Endothelial cell (in vitro differentiated cells): ENCODE measurements around the gene LARP6. TPM values are rescaled to one million over a fixed set of nuclear protein-coding genes. Genes with fewer than 3 reads are reported as not detected.

ENCODE experiments used
- DNase-seq: peaks from one replicate; pipeline ENCODE4 v3.0.0; 2021; ENCODE audit warnings: low spot score
- H3K27ac Mint-ChIP-seq: one replicate; pipeline ENCODE4 v1.8.0; 2021; ENCODE audit warnings: mixed read lengths, inconsistent platforms; ENCODE audit not compliant: unreplicated experiment
- H3K27me3 Mint-ChIP-seq: one replicate; pipeline ENCODE4 v1.8.0; 2021; ENCODE audit warnings: mild to moderate bottlenecking, moderate library complexity, mixed read lengths, inconsistent platforms; ENCODE audit not compliant: unreplicated experiment
- H3K36me3 Mint-ChIP-seq: one replicate; pipeline ENCODE4 v1.8.0; 2021; ENCODE audit warnings: mild to moderate bottlenecking, low read depth, mixed read lengths, inconsistent platforms; ENCODE audit not compliant: unreplicated experiment
- H3K4me1 Mint-ChIP-seq: one replicate; pipeline ENCODE4 v1.8.0; 2021; ENCODE audit warnings: mild to moderate bottlenecking, mixed read lengths, inconsistent platforms; ENCODE audit not compliant: unreplicated experiment
- H3K4me3 Mint-ChIP-seq: one replicate; pipeline ENCODE4 v1.8.0; 2021; ENCODE audit warnings: mild to moderate bottlenecking, mixed read lengths, inconsistent platforms; ENCODE audit not compliant: unreplicated experiment
- H3K9me3 Mint-ChIP-seq: one replicate; pipeline ENCODE4 v1.8.0; 2021; ENCODE audit warnings: mixed read lengths, inconsistent platforms; ENCODE audit not compliant: unreplicated experiment
- CTCF ChIP-seq: fragments of 200-600 bp; sonication (generic); IDR thresholded peaks from one replicate; pipeline ENCODE4 v1.5.0; 2021; ENCODE audit warnings: antibody characterized with exemption; ENCODE audit not compliant: unreplicated experiment
- total RNA-seq: library from RNA; stranded (reverse); fragmentation: NEBNext Ultra II Directional; extraction: Animal tissue kit (Norgen Biotek cat#: 25700); gene quantifications from one replicate; pipeline ENCODE4 v1.2.1, GENCODE V29; 2021; ENCODE audit not compliant: unreplicated experiment

LARP6 gene
- total RNA-seq, 1 donor from 2014 or later: 4.5 TPM

- no peaks in the 10 kb centered on the region for H3K36me3 Mint-ChIP-seq
- DNase-seq: no peak
- H3K4me3 Mint-ChIP-seq: no peak overlapping the region
- no peak for TF ChIP-seq CTCF
- H3K27ac Mint-ChIP-seq: no peak overlapping the region
- H3K27me3 Mint-ChIP-seq: peaks cover 3% of the 10 kb centered on the region
- H3K4me1 Mint-ChIP-seq: no peaks in the 10 kb centered on the region
- H3K9me3 Mint-ChIP-seq: no peaks in the 10 kb centered on the region
Observed at GRCh38 chr15:70845602-70846360, 8.2 kb downstream of the LARP6 start.

GRCh38 chr15:70837476-70837875 is 16.5 kb downstream of the LARP6 start:
- no peak for TF ChIP-seq CTCF
- no peaks in the 10 kb centered on the region for H3K9me3 Mint-ChIP-seq
- no peak overlapping the region for H3K4me3 Mint-ChIP-seq
- H3K27me3 Mint-ChIP-seq: peaks cover 1% of the 10 kb centered on the region
- peaks cover 9% of the 10 kb centered on the region for H3K36me3 Mint-ChIP-seq
- H3K4me1 Mint-ChIP-seq: peaks cover 3% of the 10 kb centered on the region
- H3K27ac Mint-ChIP-seq: no peak overlapping the region
- DNase-seq: no peak

- peaks cover 9% of the 10 kb centered on the region for H3K36me3 Mint-ChIP-seq
- no peak for DNase-seq
- H3K4me1 Mint-ChIP-seq: peaks cover 3% of the 10 kb centered on the region
- no peaks in the 10 kb centered on the region for H3K27me3 Mint-ChIP-seq
- no peak for TF ChIP-seq CTCF
- no peak overlapping the region for H3K4me3 Mint-ChIP-seq
- peaks cover under 1% of the 10 kb centered on the region for H3K9me3 Mint-ChIP-seq
- H3K27ac Mint-ChIP-seq: no peak overlapping the region
Observed at GRCh38 chr15:70835841-70836240, 18.1 kb downstream of the LARP6 start.

- no peak for TF ChIP-seq CTCF
- DNase-seq: no peak
- peaks cover 9% of the 10 kb centered on the region for H3K36me3 Mint-ChIP-seq
- peaks cover 4% of the 10 kb centered on the region for H3K9me3 Mint-ChIP-seq
- H3K27me3 Mint-ChIP-seq: no peaks in the 10 kb centered on the region
- no peak overlapping the region for H3K27ac Mint-ChIP-seq
- peaks cover 3% of the 10 kb centered on the region for H3K4me1 Mint-ChIP-seq
- no peak overlapping the region for H3K4me3 Mint-ChIP-seq
Observed at GRCh38 chr15:70835415-70835814, 18.5 kb downstream of the LARP6 start.

- TF ChIP-seq CTCF: no peak
- Mint-ChIP-seq H3K4me3 (no peak overlapping the region), H3K27me3 (no peaks in the 10 kb centered on the region), H3K36me3 (peaks cover 9% of the 10 kb centered on the region), H3K27ac (no peak overlapping the region), H3K4me1 (peaks cover 3% of the 10 kb centered on the region), H3K9me3 (peaks cover 4% of the 10 kb centered on the region)
- DNase-seq: no peak
Observed at GRCh38 chr15:70834999-70835398, 19.0 kb downstream of the LARP6 start.
